Activated CD8-positive, alpha-beta memory T cell treated with anti-CD3 and anti-CD28 coated beads, Interleukin-2, amount 10 ng/mL, durations not matched to agents 7 days and 5 days (primary cell): ENCODE measurements around the gene LRBA. TPM values are rescaled to one million over a fixed set of nuclear protein-coding genes. Genes with fewer than 3 reads are reported as not detected.
"Not testable (repeated sequence)": the region's sequence is repeated elsewhere in the genome, so short reads cannot be mapped to it uniquely, and the experiment has no call there.

Source experiments
- ATAC-seq: fragments of 150-1000 bp; cut with Tn5 transposase; one replicate; pipeline ENCODE4 v1.10.0; 2021; ENCODE audit warnings: moderate library complexity
- CTCF ChIA-PET: fragments of 350-600 bp; sonication (Branson Sonifier 250); formaldehyde crosslinking; loops from one replicate; lab custom pipeline; 2021; ENCODE audit warnings: antibody characterized with exemption; lab: Charles Lee
- DNase-seq: peaks from one replicate; pipeline ENCODE4 v3.0.0-alpha.2; 2020
- H3K27ac Mint-ChIP-seq: one replicate; pipeline ENCODE4 v1.8.0; 2021; ENCODE audit warnings: mild to moderate bottlenecking, mixed read lengths
- H3K27me3 Mint-ChIP-seq: one replicate; pipeline ENCODE4 v1.8.0; 2021; ENCODE audit warnings: mixed read lengths
- H3K36me3 Mint-ChIP-seq: one replicate; pipeline ENCODE4 v1.8.0; 2021; ENCODE audit warnings: mild to moderate bottlenecking, mixed read lengths
- H3K4me1 Mint-ChIP-seq: one replicate; pipeline ENCODE4 v1.8.0; 2021; ENCODE audit warnings: mixed read lengths
- H3K4me3 Mint-ChIP-seq: one replicate; pipeline ENCODE4 v1.8.0; 2021; ENCODE audit warnings: mild to moderate bottlenecking, moderate library complexity, mixed read lengths
- H3K9me3 Mint-ChIP-seq: one replicate; pipeline ENCODE4 v1.8.0; 2022; ENCODE audit warnings: low read depth, mixed read lengths
- total RNA-seq, 2 experiments: library from RNA; stranded (reverse); gene quantifications; one replicate each; pipeline ENCODE4 v1.2.3, GENCODE V29; 2021

Gene LRBA
- total RNA-seq, 2 experiments from 2014 or later, result 59.2 to 60.2 TPM

GRCh38 chr4:151035911-151036310, 20.8 kb upstream of the LRBA start:
- H3K36me3 Mint-ChIP-seq, result no peaks in the 10 kb centered on the region
- H3K27me3 Mint-ChIP-seq, result no peaks in the 10 kb centered on the region
- H3K4me1 Mint-ChIP-seq, result peaks cover 19% of the 10 kb centered on the region
- DNase-seq (no peak), ATAC-seq (no peak)
- no peaks in the 10 kb centered on the region for H3K9me3 Mint-ChIP-seq
- H3K27ac Mint-ChIP-seq, result no peak overlapping the region
- H3K4me3 Mint-ChIP-seq, result no peak overlapping the region
- CTCF ChIA-PET, result no interaction called here

GRCh38 chr4:151035328-151035727, 20.2 kb upstream of the LRBA start:
- no peak for ATAC-seq
- CTCF ChIA-PET, result no interaction called here
- no peaks in the 10 kb centered on the region for H3K36me3 Mint-ChIP-seq

GRCh38 chr4:151034829-151035228, 19.7 kb upstream of the LRBA start:
- H3K27ac Mint-ChIP-seq, result no peak overlapping the region
- H3K4me3 Mint-ChIP-seq, result no peak overlapping the region
- no peaks in the 10 kb centered on the region for H3K9me3 Mint-ChIP-seq
- no peaks in the 10 kb centered on the region for H3K27me3 Mint-ChIP-seq
- peaks cover 28% of the 10 kb centered on the region for H3K4me1 Mint-ChIP-seq
- no peaks in the 10 kb centered on the region for H3K36me3 Mint-ChIP-seq
- no peak for DNase-seq
- CTCF ChIA-PET, result interaction anchor here (1.2 kb wide), 1 partner anchor 21 kb away, joined by 3 read pairs; no protein-coding TSS in a partner anchor
- ATAC-seq, result no peak

More at GRCh38 chr4:151035328-151035727, 20.2 kb upstream of the LRBA start:
- H3K4me3 Mint-ChIP-seq, result no peak overlapping the region
- no peak overlapping the region for H3K27ac Mint-ChIP-seq
- no peaks in the 10 kb centered on the region for H3K27me3 Mint-ChIP-seq
- H3K4me1 Mint-ChIP-seq, result peaks cover 23% of the 10 kb centered on the region
- no peaks in the 10 kb centered on the region for H3K9me3 Mint-ChIP-seq
- no peak for DNase-seq

DNA sequence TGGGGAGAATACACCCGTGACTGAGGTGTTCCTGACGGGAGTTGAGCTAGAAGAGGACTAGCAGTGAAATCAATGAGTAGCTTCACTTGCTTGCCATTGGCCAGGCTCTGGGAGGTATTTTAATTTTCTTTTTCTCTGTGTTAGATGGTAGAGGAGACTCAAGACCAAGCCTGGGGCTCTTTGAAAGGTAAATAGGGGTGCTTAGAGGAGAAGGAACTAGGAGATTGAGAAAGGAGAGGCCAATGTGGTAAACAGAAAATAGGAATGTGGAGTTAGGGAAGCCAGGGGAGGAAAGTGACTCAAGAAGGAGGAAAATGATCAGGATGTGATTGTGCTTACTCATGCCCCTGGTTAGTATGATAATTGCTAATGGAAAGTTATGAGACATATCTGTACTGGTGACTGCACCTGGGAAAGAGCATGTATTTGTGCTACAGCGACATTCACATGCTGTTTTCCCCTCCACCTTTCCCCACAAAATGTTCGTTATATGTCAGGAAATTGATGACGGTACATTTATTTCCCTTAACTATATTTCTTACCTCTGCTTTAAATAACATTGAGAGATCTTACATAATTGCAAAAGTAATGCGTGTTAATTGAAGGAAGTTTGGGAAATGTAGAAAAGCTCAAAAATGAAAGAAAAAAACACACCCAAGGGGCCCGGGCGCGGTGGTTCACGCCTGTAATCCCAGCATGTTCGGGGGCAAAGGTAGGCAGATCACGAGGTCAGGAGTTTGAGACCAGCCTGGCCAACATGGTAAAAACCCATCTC, 16.9 kb upstream of the LRBA start:
- H3K4me1 Mint-ChIP-seq, result peaks cover 28% of the 10 kb centered on the region
- H3K9me3 Mint-ChIP-seq, result no peaks in the 10 kb centered on the region
- no peak for DNase-seq
- CTCF ChIA-PET, result no interaction called here
- peak; percentile 49 for ATAC-seq
- H3K4me3 Mint-ChIP-seq, result peak overlapping the region; percentile 68
- no peaks in the 10 kb centered on the region for H3K27me3 Mint-ChIP-seq
- H3K27ac Mint-ChIP-seq, result peak overlapping the region; percentile 64
- no peaks in the 10 kb centered on the region for H3K36me3 Mint-ChIP-seq

DNA sequence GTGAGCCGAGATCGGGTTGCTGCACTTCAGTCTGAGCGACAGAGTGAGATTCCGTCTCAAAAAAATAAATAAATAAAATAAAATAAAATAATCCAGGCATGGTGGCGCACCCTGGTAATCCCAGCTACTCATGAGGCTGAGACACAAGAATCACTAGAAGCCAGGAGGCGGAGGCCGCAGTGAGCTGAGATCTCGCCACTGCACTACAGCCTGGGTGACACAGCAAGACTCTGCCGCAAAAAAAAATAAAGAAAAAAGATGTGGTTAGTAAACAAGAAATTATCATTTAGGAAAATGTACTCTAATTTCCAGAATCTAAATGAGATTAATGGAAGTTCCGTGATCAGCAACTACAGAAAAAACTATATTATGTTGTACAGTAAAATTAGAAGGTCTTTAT, 14.5 kb upstream of the LRBA start:
- H3K9me3 Mint-ChIP-seq, result no peaks in the 10 kb centered on the region
- no peaks in the 10 kb centered on the region for H3K36me3 Mint-ChIP-seq
- H3K4me1 Mint-ChIP-seq, result peaks cover 23% of the 10 kb centered on the region
- H3K27ac Mint-ChIP-seq, result peak overlapping the region; percentile 13
- H3K4me3 Mint-ChIP-seq, result no peak overlapping the region
- no peaks in the 10 kb centered on the region for H3K27me3 Mint-ChIP-seq
- ATAC-seq, result no peak
- CTCF ChIA-PET, result interaction anchor here (0.9 to 1.5 kb wide), 2 partner anchors 11 to 13 kb away, joined by 3 to 4 read pairs; no protein-coding TSS in a partner anchor
- no peak for DNase-seq

GRCh38 chr4:151029006-151029405, 13.9 kb upstream of the LRBA start:
- not testable (repeated sequence) for H3K9me3 Mint-ChIP-seq, H3K27me3 Mint-ChIP-seq, ATAC-seq, H3K4me3 Mint-ChIP-seq, H3K36me3 Mint-ChIP-seq, DNase-seq, H3K27ac Mint-ChIP-seq
- CTCF ChIA-PET, result interaction anchor here (0.9 to 1.5 kb wide), 3 partner anchors 10 to 105 kb away, joined by 3 to 4 read pairs (median 4); no protein-coding TSS in a partner anchor
- H3K4me1 Mint-ChIP-seq, result peaks cover 23% of the 10 kb centered on the region

- Mint-ChIP-seq H3K27ac (no peak overlapping the region), H3K4me1 (peaks cover 9% of the 10 kb centered on the region), H3K4me3 (no peak overlapping the region), H3K27me3 (no peaks in the 10 kb centered on the region), H3K9me3 (no peaks in the 10 kb centered on the region), H3K36me3 (no peaks in the 10 kb centered on the region)
- ATAC-seq, result no peak
- no peak for DNase-seq
- CTCF ChIA-PET, result no interaction called here
Measured at GRCh38 chr4:151025759-151026158, 10.7 kb upstream of the LRBA start.

GRCh38 chr4:151022586-151022985, 7.5 kb upstream of the LRBA start:
- ATAC-seq (no peak), DNase-seq (no peak)
- H3K27ac Mint-ChIP-seq, result no peak overlapping the region
- no peaks in the 10 kb centered on the region for H3K36me3 Mint-ChIP-seq
- no peak overlapping the region for H3K4me3 Mint-ChIP-seq
- peaks cover 2% of the 10 kb centered on the region for H3K4me1 Mint-ChIP-seq
- no peaks in the 10 kb centered on the region for H3K27me3 Mint-ChIP-seq
- CTCF ChIA-PET, result no interaction called here
- H3K9me3 Mint-ChIP-seq, result no peaks in the 10 kb centered on the region

DNA sequence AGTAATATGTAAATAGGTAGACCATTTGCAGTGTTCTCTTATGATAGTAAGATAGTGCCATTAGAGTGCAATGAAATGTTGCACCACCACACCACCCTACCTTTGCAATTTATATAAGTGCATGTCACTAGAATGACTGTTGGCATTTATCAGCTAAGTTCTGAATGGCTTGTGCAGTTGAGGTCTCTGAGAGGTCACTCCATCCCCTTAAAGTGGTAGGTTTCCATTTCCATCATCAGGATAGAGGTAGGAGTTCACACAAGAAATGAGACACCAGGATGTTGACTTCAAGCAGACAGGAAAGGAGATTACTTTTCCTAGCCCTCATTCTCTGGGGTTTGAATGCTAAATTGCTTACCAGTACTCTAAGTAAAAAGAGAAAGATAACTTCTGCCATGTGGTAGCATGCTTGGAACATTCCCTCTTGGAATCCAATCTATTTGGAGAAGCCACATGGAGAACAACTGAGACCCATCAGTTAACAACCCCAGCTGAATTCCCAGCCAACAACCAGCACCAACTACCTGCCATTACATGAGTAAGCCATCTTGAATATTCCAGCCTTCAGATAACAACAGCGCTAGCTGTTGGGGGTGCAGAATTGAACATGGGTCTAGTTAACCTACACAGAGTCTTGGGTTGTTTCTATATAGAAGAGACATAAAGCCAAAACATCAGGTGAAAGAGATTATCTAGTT, 6.7 kb upstream of the LRBA start:
- no peak for DNase-seq
- Mint-ChIP-seq H3K4me1 (peaks cover 3% of the 10 kb centered on the region), H3K36me3 (no peaks in the 10 kb centered on the region), H3K4me3 (no peak overlapping the region), H3K9me3 (no peaks in the 10 kb centered on the region), H3K27me3 (no peaks in the 10 kb centered on the region), H3K27ac (no peak overlapping the region)
- CTCF ChIA-PET, result no interaction called here
- no peak for ATAC-seq

DNA sequence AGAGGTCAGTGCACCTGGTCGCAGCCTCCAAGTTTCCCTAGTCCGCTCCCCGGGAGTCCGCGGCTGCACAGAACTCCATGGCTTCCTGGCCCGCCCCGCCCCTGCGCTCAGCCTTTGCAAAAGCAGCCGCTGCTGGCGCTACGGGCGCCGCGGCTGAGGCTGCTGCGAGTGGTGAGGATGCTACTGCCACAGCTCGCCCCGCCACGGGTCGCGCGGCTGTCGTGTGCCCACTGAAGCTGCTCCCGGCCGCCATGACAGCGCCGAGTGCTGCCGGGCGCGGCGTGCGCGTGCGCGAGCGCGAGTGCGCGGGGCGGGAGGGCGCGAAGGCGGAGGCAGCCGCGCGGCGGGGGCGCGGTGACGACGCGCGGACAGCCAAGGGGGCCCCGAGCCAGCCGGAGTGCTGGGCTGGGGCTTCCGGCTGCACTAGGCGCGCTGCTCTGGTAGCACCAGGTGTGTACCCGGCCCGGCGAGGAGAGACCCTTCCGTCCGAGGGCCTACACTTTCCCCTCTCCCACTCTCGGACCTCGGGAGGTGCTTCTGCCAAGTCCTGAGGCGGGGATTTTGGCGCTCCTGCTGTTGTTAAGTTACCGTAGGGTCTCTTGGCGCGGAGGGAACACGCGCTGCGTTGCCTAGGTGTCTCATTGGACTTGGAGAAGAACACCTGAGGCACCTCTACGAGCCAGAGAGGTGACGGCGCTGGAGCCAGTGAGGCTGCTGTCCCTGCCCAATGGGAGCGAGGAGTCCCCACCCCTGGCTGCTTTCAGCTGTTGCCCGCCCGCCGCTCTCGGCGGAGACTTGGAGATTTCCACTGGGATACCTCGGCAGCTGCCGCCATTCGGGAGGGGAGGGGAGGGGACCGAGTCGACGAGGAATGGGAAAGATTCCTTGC, 619 bp upstream of the LRBA start:
- Mint-ChIP-seq H3K4me1 (peaks cover 27% of the 10 kb centered on the region), H3K27ac (peak overlapping the region; percentile 100), H3K9me3 (no peaks in the 10 kb centered on the region), H3K27me3 (no peaks in the 10 kb centered on the region), H3K36me3 (peaks cover 7% of the 10 kb centered on the region), H3K4me3 (peak overlapping the region; percentile 96)
- CTCF ChIA-PET, result interaction anchor here (0.7 to 1.7 kb wide), 3 partner anchors 9 to 101 kb away, joined by 3 to 4 read pairs (median 3); no protein-coding TSS in a partner anchor
- peak; percentile 85 for DNase-seq
- peak; percentile 79 for ATAC-seq

DNA sequence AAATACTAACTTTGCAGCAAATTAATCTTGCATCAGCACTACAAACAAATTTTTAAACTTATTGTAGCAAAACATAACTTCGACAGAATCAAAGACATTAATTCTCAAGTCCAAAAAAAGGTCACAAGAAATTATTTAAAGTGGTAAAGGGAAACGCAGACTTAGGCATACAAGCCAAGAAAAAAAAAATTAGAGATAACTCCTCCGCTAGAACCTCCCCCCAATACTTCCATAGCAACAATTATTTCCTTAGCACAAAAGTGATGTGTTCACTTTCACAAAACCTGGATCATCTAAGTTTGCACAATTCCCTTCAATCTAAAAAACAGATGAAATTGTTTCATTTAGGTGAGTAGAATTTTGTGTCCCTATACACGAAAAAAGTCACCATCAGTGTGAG, 1.1 kb downstream of the LRBA start:
- Mint-ChIP-seq H3K36me3 (peaks cover 12% of the 10 kb centered on the region), H3K4me1 (peaks cover 29% of the 10 kb centered on the region), H3K9me3 (no peaks in the 10 kb centered on the region), H3K4me3 (peak overlapping the region; percentile 96), H3K27me3 (no peaks in the 10 kb centered on the region), H3K27ac (peak overlapping the region; percentile 100)
- ATAC-seq, result no peak
- CTCF ChIA-PET, result no interaction called here
- DNase-seq, result no peak

DNA sequence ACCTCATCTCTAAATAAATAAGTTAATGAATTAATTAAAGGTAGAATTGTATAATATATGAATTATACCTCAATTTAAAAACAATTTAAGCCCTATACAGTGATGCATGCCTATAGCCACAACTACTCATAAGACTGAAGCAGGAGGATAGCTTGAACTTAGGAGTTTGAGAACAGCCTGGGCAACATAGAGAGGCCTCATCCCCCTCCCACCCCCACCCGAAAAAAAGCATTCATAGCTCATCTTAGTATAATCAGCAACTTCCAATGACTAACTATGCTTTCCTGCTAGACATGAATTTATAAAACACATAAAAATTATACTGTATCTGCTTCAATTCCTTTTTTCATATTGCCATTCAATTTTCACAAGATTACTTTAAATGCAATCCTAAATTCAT, 1.6 kb downstream of the LRBA start:
- no peaks in the 10 kb centered on the region for H3K27me3 Mint-ChIP-seq
- ATAC-seq (no peak), DNase-seq (no peak)
- peaks cover 29% of the 10 kb centered on the region for H3K4me1 Mint-ChIP-seq
- CTCF ChIA-PET, result no interaction called here
- peaks cover 13% of the 10 kb centered on the region for H3K36me3 Mint-ChIP-seq
- H3K27ac Mint-ChIP-seq, result peak overlapping the region; percentile 100
- H3K4me3 Mint-ChIP-seq, result peak overlapping the region; percentile 96
- no peaks in the 10 kb centered on the region for H3K9me3 Mint-ChIP-seq

DNA sequence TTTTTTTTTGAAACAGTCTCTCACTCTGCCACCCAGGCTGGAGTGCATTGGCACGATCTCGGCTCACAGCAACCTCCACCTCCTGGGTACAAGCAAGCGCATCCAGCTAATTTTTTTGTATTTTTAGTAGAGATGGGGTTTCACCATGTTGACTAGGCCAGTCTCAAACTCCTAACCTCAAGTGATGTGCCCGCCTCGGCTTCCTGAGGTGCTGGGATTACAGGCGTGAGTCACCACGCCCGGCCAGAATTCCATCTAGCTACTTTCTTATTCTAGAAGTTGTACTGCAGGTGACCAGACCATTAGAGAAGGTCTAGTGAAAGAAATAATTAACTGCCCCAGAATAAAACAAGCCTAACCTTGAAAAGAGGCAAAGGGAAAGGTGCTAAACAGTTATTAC, 2.3 kb downstream of the LRBA start:
- DNase-seq (peak; percentile 46), ATAC-seq (no peak)
- Mint-ChIP-seq H3K4me1 (peaks cover 31% of the 10 kb centered on the region), H3K27ac (peak overlapping the region; percentile 55), H3K9me3 (no peaks in the 10 kb centered on the region), H3K4me3 (peak overlapping the region; percentile 96), H3K36me3 (peaks cover 15% of the 10 kb centered on the region), H3K27me3 (no peaks in the 10 kb centered on the region)
- CTCF ChIA-PET, result no interaction called here
